Vagina (tissue), 2 donors: ENCODE data around the gene LPP.

Experiments
- POLR2A ChIP-seq, 2 donors: fragments of 450-650 bp; IDR thresholded peaks; one replicate each; pipeline ENCODE4 v1.6.1; 2017; ENCODE audit warnings: antibody characterized with exemption in 2 of 2, mild to moderate bottlenecking in 2 of 2, moderate library complexity in 2 of 2
- POLR2AphosphoS5 ChIP-seq, 2 donors: sonication (generic); formaldehyde crosslinking; IDR thresholded peaks; one replicate each; pipeline ENCODE4 v1.9.0; 2017; ENCODE audit warnings: antibody characterized with exemption in 2 of 2, mild to moderate bottlenecking in 2 of 2, low read depth in 1 of 2; ENCODE audit not compliant: insufficient read depth in 1 of 2
- TF ChIP-seq, protein P1 (sequence below), 3 experiments: fragments of 450-650 bp in 2 of 3; fragments of 200-600 bp in 1 of 3; sonication (generic) in 1 of 3; IDR thresholded peaks; one replicate each; pipeline ENCODE4 v1.5.1; 2017 to 2019; ENCODE audit warnings: antibody characterized with exemption in 3 of 3, mild to moderate bottlenecking in 2 of 3, moderate library complexity in 2 of 3

DNA sequence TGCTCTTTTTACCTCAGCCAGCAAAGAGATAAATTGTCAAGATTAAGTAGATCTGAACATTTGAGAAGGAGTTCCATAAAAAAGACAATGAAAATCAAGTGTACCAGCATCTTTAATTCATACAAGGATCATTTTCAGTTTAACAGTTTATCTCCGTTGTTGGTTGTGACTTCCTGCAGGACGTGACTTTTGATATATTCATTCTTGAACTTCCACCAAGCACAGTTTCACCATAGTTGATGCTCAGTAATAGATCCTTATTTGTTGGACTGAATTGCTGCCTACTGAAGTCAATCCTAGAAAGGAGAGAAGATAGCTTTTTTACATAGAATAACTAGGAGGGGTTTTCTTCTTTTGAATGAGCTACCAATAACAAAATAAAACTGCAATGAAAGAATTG, 408.2 kb downstream of the LPP start:
- TF ChIP-seq POLR2A (IDR thresholded peaks at IDR 0.05) = no peak
- TF ChIP-seq, protein P1, sequence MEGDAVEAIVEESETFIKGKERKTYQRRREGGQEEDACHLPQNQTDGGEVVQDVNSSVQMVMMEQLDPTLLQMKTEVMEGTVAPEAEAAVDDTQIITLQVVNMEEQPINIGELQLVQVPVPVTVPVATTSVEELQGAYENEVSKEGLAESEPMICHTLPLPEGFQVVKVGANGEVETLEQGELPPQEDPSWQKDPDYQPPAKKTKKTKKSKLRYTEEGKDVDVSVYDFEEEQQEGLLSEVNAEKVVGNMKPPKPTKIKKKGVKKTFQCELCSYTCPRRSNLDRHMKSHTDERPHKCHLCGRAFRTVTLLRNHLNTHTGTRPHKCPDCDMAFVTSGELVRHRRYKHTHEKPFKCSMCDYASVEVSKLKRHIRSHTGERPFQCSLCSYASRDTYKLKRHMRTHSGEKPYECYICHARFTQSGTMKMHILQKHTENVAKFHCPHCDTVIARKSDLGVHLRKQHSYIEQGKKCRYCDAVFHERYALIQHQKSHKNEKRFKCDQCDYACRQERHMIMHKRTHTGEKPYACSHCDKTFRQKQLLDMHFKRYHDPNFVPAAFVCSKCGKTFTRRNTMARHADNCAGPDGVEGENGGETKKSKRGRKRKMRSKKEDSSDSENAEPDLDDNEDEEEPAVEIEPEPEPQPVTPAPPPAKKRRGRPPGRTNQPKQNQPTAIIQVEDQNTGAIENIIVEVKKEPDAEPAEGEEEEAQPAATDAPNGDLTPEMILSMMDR (IDR thresholded peaks at IDR 0.05) = no peak
- no peak for TF ChIP-seq POLR2AphosphoS5 (IDR thresholded peaks at IDR 0.05; ENCODE audit: insufficient read depth in 1 of 2, low read depth in 1 of 2)
